A549 (cell line): Measurements from ENCODE around the gene STK4. TPM values are rescaled to one million over a fixed set of nuclear protein-coding genes. Genes with fewer than 3 reads are reported as not detected.

ENCODE experiments used
- ATAC-seq, 2 experiments: fragments of 200-7000 bp in 1 of 2; fragments of >200 bp in 1 of 2; cut with Nextera tagmentation in 1 of 2; cut with Tn5 transposase in 1 of 2; 3 replicates each; pipeline versions ENCODE4 v1.8.0 to v1.9.1; 2018 to 2020; ENCODE audit warnings: mild to moderate bottlenecking in 1 of 2, moderate library complexity in 1 of 2
- CTCF ChIA-PET: fragments of 300-600 bp; sonication (Branson Sonifier 250); formaldehyde crosslinking; extraction: SDS; loops from one replicate; lab custom pipeline; 2021; ENCODE audit warnings: antibody characterized with exemption, inconsistent platforms; lab: Yijun Ruan, JAX
- POLR2A ChIA-PET: fragments of 350-600 bp; formaldehyde crosslinking; extraction: SDS; loops from one replicate; lab custom pipeline; 2021; ENCODE audit warnings: antibody characterized with exemption, inconsistent platforms; lab: Yijun Ruan, JAX
- DNase-seq, 2 experiments: peaks; one replicate each; pipeline versions ENCODE4 v3.0.0 to v3.0.0-alpha.2; 2011 to 2016; ENCODE audit warnings: low read depth in 1 of 2, low spot score in 1 of 2
- FAIRE-seq: peaks from 2 replicates; lab custom pipeline; 2011; peaks lifted over from hg19 to GRCh38; lab: Jason Lieb, UNC
- H3K27ac ChIP-seq, 2 experiments: fragments of >200 bp; sonication (Bioruptor Twin); formaldehyde crosslinking; 3 replicates each; pipeline ENCODE4 v1.5.1; 2016 to 2017
- H3K4me1 ChIP-seq: fragments of >200 bp; sonication (Bioruptor Twin); formaldehyde crosslinking; 3 replicates; pipeline ENCODE4 v1.6.1; 2016
- H3K4me2 ChIP-seq: fragments of >200 bp; sonication (Bioruptor Twin); formaldehyde crosslinking; 3 replicates; pipeline ENCODE4 v1.6.1; 2016
- H3K4me3 ChIP-seq: fragments of >200 bp; sonication (Bioruptor Twin); formaldehyde crosslinking; 3 replicates; pipeline ENCODE4 v1.5.1; 2016
- H3K9me3 ChIP-seq: fragments of >200 bp; sonication (Bioruptor Twin); formaldehyde crosslinking; 3 replicates; pipeline ENCODE4 v1.6.1; 2016
- ATOH8 ChIP-seq: fragments of 250-450 bp; sonication (Bioruptor Pico); IDR thresholded peaks from 2 replicates; pipeline ENCODE4 v1.5.0; 2020; ENCODE audit warnings: low read depth, mild to moderate bottlenecking, moderate library complexity
- CBX8 ChIP-seq: fragments of 200-600 bp; sonication (generic); IDR thresholded peaks from 2 replicates; pipeline ENCODE4 v1.6.1; 2016
- CEBPB ChIP-seq, 2 experiments: fragments of >200 bp in 1 of 2; sonication (Bioruptor Twin) in 1 of 2; formaldehyde crosslinking in 1 of 2; IDR thresholded peaks; 2 replicates each; pipeline ENCODE4 v1.6.1; 2012 to 2016
- E2F6 ChIP-seq: IDR thresholded peaks from 2 replicates; pipeline ENCODE4 v1.6.1; 2012; ENCODE audit warnings: low read depth, borderline replicate concordance
- EHF ChIP-seq: fragments of 250-450 bp; sonication (Bioruptor Pico); IDR thresholded peaks from 2 replicates; pipeline ENCODE4 v1.5.0; 2020; ENCODE audit warnings: mild to moderate bottlenecking
- ELK1 ChIP-seq: fragments of 150-350 bp; IDR thresholded peaks from 2 replicates; pipeline ENCODE4 v1.6.1; 2014; ENCODE audit warnings: low read depth, mild to moderate bottlenecking, low read length
- EP300 ChIP-seq, 2 experiments: fragments of >200 bp; sonication (Bioruptor Twin); formaldehyde crosslinking; IDR thresholded peaks; 2 replicates in 1 of 2; 3 replicates in 1 of 2; pipeline ENCODE4 v1.6.1; 2016 to 2017
- FOSB ChIP-seq: fragments of 250-450 bp; sonication (Bioruptor Pico); IDR thresholded peaks from 2 replicates; pipeline ENCODE4 v1.5.0; 2020; ENCODE audit warnings: mild to moderate bottlenecking, moderate library complexity
- GATA3 ChIP-seq: IDR thresholded peaks from 2 replicates; pipeline ENCODE4 v1.6.1; 2012; ENCODE audit warnings: borderline replicate concordance
- HEYL ChIP-seq: fragments of 250-450 bp; sonication (Bioruptor Pico); IDR thresholded peaks from 2 replicates; pipeline ENCODE4 v1.8.0; 2021; ENCODE audit warnings: mild to moderate bottlenecking, moderate library complexity
- JUN ChIP-seq, 2 experiments: fragments of >200 bp; sonication (Bioruptor Twin); formaldehyde crosslinking; IDR thresholded peaks; 2 replicates in 1 of 2; 3 replicates in 1 of 2; pipeline ENCODE4 v1.6.1; 2016 to 2017
- MAFK ChIP-seq: fragments of 450-650 bp; IDR thresholded peaks from 2 replicates; pipeline ENCODE4 v1.6.1; 2014; ENCODE audit not compliant: partially characterized antibody
- MAZ ChIP-seq: fragments of 150-350 bp; IDR thresholded peaks from 2 replicates; pipeline ENCODE4 v1.6.1; 2014; ENCODE audit warnings: antibody characterized with exemption, low read depth, low read length, borderline replicate concordance
- MYC ChIP-seq: IDR thresholded peaks from 2 replicates; pipeline ENCODE4 v1.6.1; 2012; ENCODE audit warnings: mild to moderate bottlenecking, inconsistent platforms, low read length, improper control_type of control experiment, borderline replicate concordance
- NFE2L2 ChIP-seq: fragments of 150-350 bp; conservative IDR thresholded peaks from 2 replicates; pipeline ENCODE4 v1.6.1; 2014; ENCODE audit warnings: low read length
- NPAS2 ChIP-seq: fragments of 250-450 bp; sonication (Bioruptor Pico); IDR thresholded peaks from 2 replicates; pipeline ENCODE4 v1.8.0; 2022; ENCODE audit warnings: mild to moderate bottlenecking, moderate library complexity, borderline replicate concordance
- POLR2A ChIP-seq: IDR thresholded peaks from 2 replicates; pipeline ENCODE4 v1.6.1; 2012; ENCODE audit warnings: mild to moderate bottlenecking, low read length
- RAD21 ChIP-seq, 2 experiments: fragments of >200 bp in 1 of 2; sonication (Bioruptor Twin) in 1 of 2; formaldehyde crosslinking in 1 of 2; IDR thresholded peaks in 1 of 2; conservative IDR thresholded peaks in 1 of 2; 2 replicates in 1 of 2; 3 replicates in 1 of 2; pipeline ENCODE4 v1.6.1; 2012 to 2018; ENCODE audit warnings: inconsistent platforms in 1 of 2
- RCOR1 ChIP-seq: fragments of 150-350 bp; IDR thresholded peaks from 2 replicates; pipeline ENCODE4 v1.6.1; 2014; ENCODE audit warnings: antibody characterized with exemption, low read length, low read depth
- RNF2 ChIP-seq: fragments of 200-600 bp; sonication (generic); IDR thresholded peaks from 2 replicates; pipeline ENCODE4 v1.6.1; 2016; ENCODE audit warnings: low read depth, mild to moderate bottlenecking, antibody characterized with exemption, moderate library complexity, borderline replicate concordance
- SMC3 ChIP-seq: fragments of >200 bp; sonication (Bioruptor Twin); formaldehyde crosslinking; IDR thresholded peaks from 3 replicates; pipeline ENCODE4 v1.6.1; 2018; ENCODE audit warnings: inconsistent platforms
- TFCP2L1 ChIP-seq: fragments of 250-450 bp; sonication (Bioruptor Pico); IDR thresholded peaks from 2 replicates; pipeline ENCODE4 v1.5.0; 2021; ENCODE audit warnings: mild to moderate bottlenecking
- TP53 ChIP-seq: fragments of 250-450 bp; sonication (Bioruptor Pico); IDR thresholded peaks from 2 replicates; pipeline ENCODE4 v1.5.0; 2021; ENCODE audit warnings: mild to moderate bottlenecking, moderate library complexity
- ZC3H11A ChIP-seq: fragments of 450-650 bp; IDR thresholded peaks from 2 replicates; pipeline ENCODE4 v1.6.1; 2014; ENCODE audit warnings: antibody characterized with exemption, mild to moderate bottlenecking
- ZFP36 ChIP-seq: fragments of 450-650 bp; IDR thresholded peaks from 2 replicates; pipeline ENCODE4 v1.6.1; 2014; ENCODE audit warnings: borderline replicate concordance; ENCODE audit not compliant: partially characterized antibody
- ZSCAN20 ChIP-seq: fragments of 250-450 bp; sonication (Bioruptor Pico); IDR thresholded peaks from 2 replicates; pipeline ENCODE4 v1.8.0; 2022; ENCODE audit warnings: mild to moderate bottlenecking, moderate library complexity
- WGBS: methylation state at CpG from one replicate; pipeline ENCODE4 v1.1.6; 2017; ENCODE audit errors: missing lambda C conversion rate; 5-methylcytosine and 5-hydroxymethylcytosine counted together
- polyA plus RNA-seq, 4 experiments: library from polyadenylated mRNA; depleted of rRNA in 3 of 4; stranded (reverse); fragments of >200 nt; fragmentation: RNase III in 1 of 4; extraction: RNeasy Plus Mini Kit Qiagen cat#74134 plus additional on column Dnase treatment in 1 of 4; gene quantifications; 2 replicates in 3 of 4; 3 replicates in 1 of 4; pipeline ENCODE4 v1.2.3, GENCODE V29; 2011 to 2017
- TF ChIP-seq, protein P1 (sequence below): fragments of >200 bp; sonication (Bioruptor Twin); formaldehyde crosslinking; IDR thresholded peaks from 3 replicates; pipeline ENCODE4 v1.6.1; 2016
- TF ChIP-seq, protein P2 (sequence below): fragments of 450-650 bp; IDR thresholded peaks from 2 replicates; pipeline ENCODE4 v1.6.1; 2014; ENCODE audit warnings: antibody characterized with exemption

STK4 gene
- polyA plus RNA-seq, 2 of the 4 experiments (the other 2 are of a cell fraction), result 14.5 to 34.5 TPM

- H3K4me1 ChIP-seq, result no peaks in the 10 kb centered on the region
- H3K9me3 ChIP-seq, result peaks cover 10% of the 10 kb centered on the region; the same call in 2 of the 3 replicates
- no peak overlapping the region for H3K27ac ChIP-seq
- ChIA-PET CTCF (interaction anchor here (0.6 to 2.3 kb wide), 5 partner anchors 12 to 208 kb away, joined by 3 to 20 read pairs (median 3); no protein-coding TSS in a partner anchor), POLR2A (no interaction called here)
- no peak for TF ChIP-seq CBX8
- no peak for TF ChIP-seq TFCP2L1
- TF ChIP-seq, protein P1, sequence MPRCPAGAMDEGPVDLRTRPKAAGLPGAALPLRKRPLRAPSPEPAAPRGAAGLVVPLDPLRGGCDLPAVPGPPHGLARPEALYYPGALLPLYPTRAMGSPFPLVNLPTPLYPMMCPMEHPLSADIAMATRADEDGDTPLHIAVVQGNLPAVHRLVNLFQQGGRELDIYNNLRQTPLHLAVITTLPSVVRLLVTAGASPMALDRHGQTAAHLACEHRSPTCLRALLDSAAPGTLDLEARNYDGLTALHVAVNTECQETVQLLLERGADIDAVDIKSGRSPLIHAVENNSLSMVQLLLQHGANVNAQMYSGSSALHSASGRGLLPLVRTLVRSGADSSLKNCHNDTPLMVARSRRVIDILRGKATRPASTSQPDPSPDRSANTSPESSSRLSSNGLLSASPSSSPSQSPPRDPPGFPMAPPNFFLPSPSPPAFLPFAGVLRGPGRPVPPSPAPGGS, result no peak
- TF ChIP-seq MAFK, result no peak
- TF ChIP-seq SMC3, result no peak
- no peak for TF ChIP-seq CEBPB (IDR thresholded peaks at IDR 0.05)
- no peak for TF ChIP-seq RCOR1
- TF ChIP-seq ZC3H11A, result no peak
- no peak for TF ChIP-seq EP300 (IDR thresholded peaks at IDR 0.05)
- TF ChIP-seq ZSCAN20 (CRISPR knock-in tag), result no peak
- no peak for TF ChIP-seq FOSB (CRISPR knock-in tag)
- TF ChIP-seq, protein P2, sequence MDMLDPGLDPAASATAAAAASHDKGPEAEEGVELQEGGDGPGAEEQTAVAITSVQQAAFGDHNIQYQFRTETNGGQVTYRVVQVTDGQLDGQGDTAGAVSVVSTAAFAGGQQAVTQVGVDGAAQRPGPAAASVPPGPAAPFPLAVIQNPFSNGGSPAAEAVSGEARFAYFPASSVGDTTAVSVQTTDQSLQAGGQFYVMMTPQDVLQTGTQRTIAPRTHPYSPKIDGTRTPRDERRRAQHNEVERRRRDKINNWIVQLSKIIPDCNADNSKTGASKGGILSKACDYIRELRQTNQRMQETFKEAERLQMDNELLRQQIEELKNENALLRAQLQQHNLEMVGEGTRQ, result no peak
- TF ChIP-seq RAD21 (conservative IDR thresholded peaks at IDR 0.05 in 1 of 2, IDR thresholded peaks at IDR 0.05 in 1 of 2), result no peak
- no peak for TF ChIP-seq MAZ
- TF ChIP-seq NPAS2 (CRISPR knock-in tag), result no peak
- TF ChIP-seq EHF (CRISPR knock-in tag), result no peak
- TF ChIP-seq TP53, result no peak
- TF ChIP-seq HEYL (CRISPR knock-in tag), result no peak
- no peak for TF ChIP-seq NFE2L2
- no peak for TF ChIP-seq GATA3
- no peak overlapping the region for H3K4me3 ChIP-seq
- ATAC-seq (no peak), DNase-seq (no peak), FAIRE-seq (no peak)
- H3K4me2 ChIP-seq, result no peak overlapping the region
- 93% methylated on average over 1 of the region's 1 CpG for WGBS
Measured at GRCh38 chr20:45083127-45083526, 116.8 kb downstream of the STK4 start.

- ChIA-PET CTCF (interaction anchor here (0.7 to 3.1 kb wide), 2 partner anchors 11 to 32 kb away, joined by 3 to 21 read pairs; no protein-coding TSS in a partner anchor), POLR2A (no interaction called here)
- 93% methylated on average over 2 of the region's 2 CpGs for WGBS
- no peak for FAIRE-seq
- ATAC-seq, result no peak
- no peak overlapping the region for H3K27ac ChIP-seq
- H3K4me3 ChIP-seq, result no peak overlapping the region
- no peaks in the 10 kb centered on the region for H3K4me1 ChIP-seq
- H3K4me2 ChIP-seq, result no peak overlapping the region
- H3K9me3 ChIP-seq, result peaks cover 10% of the 10 kb centered on the region; the same call in 2 of the 3 replicates
- DNase-seq, result no peak
- TF ChIP-seq RNF2 (no peak), HEYL (CRISPR knock-in tag) (no peak), ELK1 (no peak), CBX8 (no peak), POLR2A (no peak), TP53 (no peak), JUN (IDR thresholded peaks at IDR 0.05) (no peak), MYC (no peak), ZFP36 (no peak), E2F6 (no peak), CEBPB (IDR thresholded peaks at IDR 0.05) (no peak), ATOH8 (CRISPR knock-in tag) (no peak)
- TF ChIP-seq, all 56 proteins: peak for 0
Measured at GRCh38 chr20:45085289-45085688, 119.0 kb downstream of the STK4 start.
